ENCODE data around the gene LRMDA.

The LRMDA gene

DNA sequence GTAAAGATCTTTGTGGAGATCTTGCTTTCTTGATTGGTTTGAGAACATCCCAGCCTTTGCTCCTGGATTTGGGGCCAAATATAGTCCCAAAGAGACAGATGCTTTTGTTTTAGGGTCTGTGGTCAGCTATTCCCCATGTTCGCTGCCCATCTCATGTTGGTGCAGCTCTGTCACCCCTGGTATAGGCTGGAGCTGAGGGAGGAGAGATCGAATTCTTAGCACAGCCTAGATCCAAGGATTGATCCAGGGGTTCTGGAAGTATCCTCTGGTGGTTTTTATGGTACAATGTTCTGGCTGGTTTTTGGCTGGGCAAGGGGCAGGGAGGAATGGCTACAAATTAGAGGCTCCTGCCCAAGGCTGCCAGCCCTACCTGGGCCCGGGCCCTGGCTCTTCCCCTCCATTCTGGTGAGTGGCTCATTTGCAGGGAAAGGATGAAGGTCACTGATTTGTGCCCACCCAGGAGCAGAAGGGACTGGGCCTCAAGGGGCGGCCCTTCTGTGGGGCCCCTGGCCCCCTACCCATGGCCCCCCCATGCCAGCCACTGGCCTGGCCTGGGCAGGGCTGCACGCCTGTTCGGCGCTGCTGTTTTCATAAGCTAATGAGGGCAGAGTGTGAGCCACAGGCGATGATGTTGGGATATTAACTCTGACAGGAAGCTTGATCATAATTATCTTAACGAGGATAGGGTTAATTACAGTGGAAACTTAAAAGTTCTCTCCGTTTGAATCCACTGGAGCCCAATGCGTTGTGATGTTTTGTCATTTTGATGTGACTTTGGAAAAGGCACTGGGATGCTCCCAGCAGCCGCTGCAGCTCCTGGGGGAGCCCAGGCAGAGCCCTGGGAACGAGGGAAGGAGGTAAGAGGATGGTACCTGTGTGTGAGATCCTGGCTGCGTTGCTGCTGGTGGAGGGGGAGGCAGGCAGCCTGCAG, 600.6 kb downstream of the LRMDA start:
- no peak overlapping the region for H3K4me3 ChIP-seq (ENCODE audit: low read length)
- TF ChIP-seq, protein P1, sequence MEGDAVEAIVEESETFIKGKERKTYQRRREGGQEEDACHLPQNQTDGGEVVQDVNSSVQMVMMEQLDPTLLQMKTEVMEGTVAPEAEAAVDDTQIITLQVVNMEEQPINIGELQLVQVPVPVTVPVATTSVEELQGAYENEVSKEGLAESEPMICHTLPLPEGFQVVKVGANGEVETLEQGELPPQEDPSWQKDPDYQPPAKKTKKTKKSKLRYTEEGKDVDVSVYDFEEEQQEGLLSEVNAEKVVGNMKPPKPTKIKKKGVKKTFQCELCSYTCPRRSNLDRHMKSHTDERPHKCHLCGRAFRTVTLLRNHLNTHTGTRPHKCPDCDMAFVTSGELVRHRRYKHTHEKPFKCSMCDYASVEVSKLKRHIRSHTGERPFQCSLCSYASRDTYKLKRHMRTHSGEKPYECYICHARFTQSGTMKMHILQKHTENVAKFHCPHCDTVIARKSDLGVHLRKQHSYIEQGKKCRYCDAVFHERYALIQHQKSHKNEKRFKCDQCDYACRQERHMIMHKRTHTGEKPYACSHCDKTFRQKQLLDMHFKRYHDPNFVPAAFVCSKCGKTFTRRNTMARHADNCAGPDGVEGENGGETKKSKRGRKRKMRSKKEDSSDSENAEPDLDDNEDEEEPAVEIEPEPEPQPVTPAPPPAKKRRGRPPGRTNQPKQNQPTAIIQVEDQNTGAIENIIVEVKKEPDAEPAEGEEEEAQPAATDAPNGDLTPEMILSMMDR (conservative IDR thresholded peaks at IDR 0.05; ENCODE audit: low read length): no peak
- DNase-seq (ENCODE audit: low read depth): no peak

DNA sequence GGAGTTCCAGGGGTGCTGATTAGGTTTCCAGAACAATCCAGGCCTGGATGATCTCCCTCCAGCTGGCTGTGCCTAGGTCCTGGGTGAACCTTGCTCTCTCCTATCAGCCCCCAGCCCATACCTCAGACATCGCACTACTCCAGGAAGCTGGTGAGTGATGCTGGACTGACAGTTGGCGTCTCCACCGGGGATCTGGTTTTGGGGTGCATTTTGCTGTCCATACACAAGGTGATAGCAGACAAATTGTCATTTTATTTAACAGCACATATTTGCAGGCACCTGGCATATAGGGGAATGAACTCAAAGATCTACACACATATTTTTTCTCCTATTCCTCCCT, 601.2 kb downstream of the LRMDA start:
- DNase-seq (ENCODE audit: low read depth): no peak
- TF ChIP-seq, protein P1 (conservative IDR thresholded peaks at IDR 0.05; ENCODE audit: low read length): no peak
- no peak overlapping the region for H3K4me3 ChIP-seq (ENCODE audit: low read length)

DNA sequence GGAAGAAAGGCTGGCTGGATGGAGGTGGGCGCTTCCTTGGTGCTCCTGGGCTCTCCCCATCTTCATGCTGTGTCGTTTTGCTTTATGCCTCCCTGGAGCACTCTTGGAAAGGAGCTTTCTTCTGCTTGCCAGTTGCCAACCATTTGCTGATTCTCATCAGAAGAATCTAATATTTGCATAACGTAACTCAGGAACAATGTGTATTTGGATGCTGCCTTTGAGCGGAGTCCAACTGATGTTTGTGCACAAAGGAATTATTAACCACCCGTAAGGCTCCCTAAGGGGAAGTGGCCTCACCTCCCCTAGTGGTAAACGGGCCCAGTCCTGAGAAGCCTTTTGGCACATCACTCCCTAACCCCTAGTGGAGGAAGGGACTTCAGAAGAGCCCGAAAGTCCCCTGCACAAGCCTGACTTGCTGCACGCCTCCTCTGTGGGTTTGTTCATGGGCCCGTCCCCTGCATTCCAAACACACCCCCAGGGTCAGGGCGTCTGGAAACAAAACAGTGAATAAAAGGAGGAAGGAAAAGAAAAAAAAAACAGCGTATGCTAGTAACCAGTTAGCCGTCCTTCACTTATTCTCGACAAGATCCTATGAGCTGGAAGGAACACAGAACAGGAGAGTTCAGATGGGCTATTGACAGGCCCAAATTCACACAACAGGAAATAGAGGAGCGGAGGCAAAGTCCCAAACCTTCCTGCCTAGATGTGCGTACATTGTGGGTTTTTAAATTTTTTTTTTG, 602.2 kb downstream of the LRMDA start:
- H3K4me3 ChIP-seq (ENCODE audit: low read length): no peak overlapping the region
- peak; percentile 88 for DNase-seq (ENCODE audit: low read depth)
- TF ChIP-seq, protein P1 (conservative IDR thresholded peaks at IDR 0.05; ENCODE audit: low read length): peak; percentile 50

DNA sequence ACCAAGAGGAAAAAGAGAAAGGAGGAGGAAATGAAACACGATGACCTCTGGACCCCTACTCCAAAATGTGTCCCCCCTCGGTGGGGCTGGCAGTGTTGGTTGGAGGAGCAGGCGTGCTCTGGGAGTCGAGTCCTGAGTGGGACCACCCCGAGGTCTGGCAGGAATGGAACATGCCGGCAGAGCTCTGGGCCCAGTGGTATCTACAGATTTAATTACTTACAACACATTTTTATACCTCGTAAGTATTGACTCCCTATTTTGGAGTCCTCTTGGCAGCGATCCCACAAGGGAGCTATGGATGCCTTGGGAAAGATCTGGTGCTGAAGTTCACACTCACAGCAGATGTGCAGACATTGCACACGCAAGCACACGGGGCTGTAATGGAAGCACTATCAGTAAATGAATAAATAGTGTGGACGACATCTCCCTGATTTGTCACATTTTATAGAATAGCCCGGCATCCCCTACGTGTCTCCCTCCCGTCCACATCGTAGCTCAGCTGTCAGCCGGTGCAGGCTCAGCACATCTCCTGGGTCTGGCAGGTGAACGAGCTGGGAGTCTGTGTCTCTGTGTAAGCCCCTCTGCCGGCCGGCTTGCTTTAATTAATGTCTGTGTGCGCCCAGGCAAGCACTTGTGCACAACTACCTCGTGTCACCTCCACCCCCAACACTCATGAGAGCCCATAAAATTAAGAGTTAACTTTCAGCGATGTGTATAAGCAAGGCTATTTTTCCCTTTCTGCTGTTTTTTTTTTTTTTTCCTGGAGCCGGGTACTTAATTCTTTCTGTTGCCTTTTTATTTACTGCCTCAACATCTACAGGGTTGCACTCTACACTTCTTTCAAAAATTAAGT, 603.2 kb downstream of the LRMDA start:
- H3K4me3 ChIP-seq (ENCODE audit: low read length): no peak overlapping the region
- no peak for DNase-seq (ENCODE audit: low read depth)
- TF ChIP-seq, protein P1 (conservative IDR thresholded peaks at IDR 0.05; ENCODE audit: low read length): no peak

DNA sequence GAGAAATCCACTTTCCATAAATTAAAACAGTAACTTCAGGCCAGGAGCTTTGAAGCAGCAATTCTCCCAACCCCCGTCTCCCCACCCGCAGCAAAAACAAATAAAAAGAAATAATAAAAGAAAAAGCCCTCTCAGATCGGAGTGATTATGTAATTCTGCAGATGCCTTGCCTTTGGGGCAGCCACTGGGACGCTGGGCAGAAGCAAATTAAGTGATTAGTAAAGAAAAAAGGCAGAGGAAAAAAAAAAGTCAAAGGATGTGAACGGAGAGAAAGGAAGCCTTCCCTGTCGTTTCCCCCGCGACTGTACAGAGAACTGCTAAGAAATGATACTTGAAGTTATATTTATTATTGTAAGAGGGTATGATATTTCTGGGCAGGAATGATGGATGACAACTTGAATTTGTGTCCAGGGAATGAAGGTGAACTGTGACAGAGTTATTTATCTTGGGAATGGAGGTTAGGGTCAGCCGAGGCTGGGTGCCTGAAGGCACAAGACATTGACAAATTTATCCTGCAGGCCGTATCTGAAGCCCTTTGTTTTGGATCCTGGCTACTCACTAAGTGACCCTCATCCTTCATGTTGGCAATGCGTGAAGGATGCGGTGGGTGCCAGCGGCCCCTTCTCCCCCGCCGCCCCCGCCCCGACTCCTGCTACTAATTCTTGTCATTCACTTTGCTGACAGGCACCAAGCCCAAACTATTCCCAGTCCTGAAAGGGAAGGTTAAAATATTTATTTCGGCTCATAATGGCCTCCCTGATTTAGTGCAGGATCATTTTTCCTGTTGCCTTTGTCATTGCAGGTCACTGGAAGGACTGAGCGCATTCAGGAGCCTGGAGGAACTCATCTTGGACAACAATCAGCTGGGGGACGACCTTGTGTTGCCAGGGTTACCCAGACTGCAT, 604.0 kb downstream of the LRMDA start:
- TF ChIP-seq, protein P1 (conservative IDR thresholded peaks at IDR 0.05; ENCODE audit: low read length): no peak
- H3K4me3 ChIP-seq (ENCODE audit: low read length): no peak overlapping the region
- no peak for DNase-seq (ENCODE audit: low read depth)

Measured in AG10803 (cell line).